Measurements from ENCODE around the gene HM13. TPM values are rescaled to one million over a fixed set of nuclear protein-coding genes. Genes with fewer than 3 reads are reported as not detected.

The HM13 gene
- total and polyA plus RNA-seq, 2 of the 13 experiments (the other 11 are each of a cell fraction or from before 2014, with no cell fraction given) = 118 to 243 TPM

DNA sequence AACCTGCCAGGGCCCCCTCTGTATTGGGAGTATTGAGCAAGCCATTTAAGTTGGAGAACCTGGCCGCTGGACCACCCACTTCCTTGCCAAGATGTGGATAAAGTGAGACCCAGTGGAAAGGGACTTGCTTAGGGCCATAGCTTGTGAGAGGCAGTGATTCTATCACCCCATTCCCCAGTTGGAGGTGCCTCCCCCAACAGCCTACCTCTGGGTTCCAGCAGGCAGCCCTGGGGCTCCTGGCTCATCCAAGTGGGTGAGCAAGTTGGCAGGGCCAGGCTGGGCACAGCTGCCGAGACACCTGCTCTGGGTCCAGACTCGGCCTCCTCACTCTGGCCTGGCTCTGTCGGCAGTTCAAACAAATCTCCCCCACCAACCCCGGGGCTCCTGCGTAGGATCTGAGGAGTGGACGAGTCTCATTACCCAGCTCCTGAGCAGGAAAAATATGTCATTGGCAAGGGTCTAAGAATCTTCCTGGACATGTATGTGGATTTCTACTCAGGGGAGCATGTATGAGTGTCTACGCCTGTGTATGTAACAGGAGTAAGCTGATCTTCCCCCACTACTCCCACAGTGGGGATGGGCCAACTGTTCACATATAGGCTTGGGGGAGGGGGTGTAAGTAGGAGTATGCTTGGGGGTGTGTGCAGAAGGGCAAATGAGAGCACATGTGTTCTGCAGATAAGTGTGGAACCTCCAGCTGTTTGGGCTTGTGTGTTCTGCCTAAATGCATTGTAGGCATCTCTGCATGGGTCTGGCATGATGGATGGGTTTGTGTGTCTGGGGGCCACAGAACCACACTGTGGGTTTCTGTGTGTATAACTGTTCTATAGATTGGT, 92.8 kb downstream of the HM13 start (continued):
- TF ChIP-seq, protein P1, sequence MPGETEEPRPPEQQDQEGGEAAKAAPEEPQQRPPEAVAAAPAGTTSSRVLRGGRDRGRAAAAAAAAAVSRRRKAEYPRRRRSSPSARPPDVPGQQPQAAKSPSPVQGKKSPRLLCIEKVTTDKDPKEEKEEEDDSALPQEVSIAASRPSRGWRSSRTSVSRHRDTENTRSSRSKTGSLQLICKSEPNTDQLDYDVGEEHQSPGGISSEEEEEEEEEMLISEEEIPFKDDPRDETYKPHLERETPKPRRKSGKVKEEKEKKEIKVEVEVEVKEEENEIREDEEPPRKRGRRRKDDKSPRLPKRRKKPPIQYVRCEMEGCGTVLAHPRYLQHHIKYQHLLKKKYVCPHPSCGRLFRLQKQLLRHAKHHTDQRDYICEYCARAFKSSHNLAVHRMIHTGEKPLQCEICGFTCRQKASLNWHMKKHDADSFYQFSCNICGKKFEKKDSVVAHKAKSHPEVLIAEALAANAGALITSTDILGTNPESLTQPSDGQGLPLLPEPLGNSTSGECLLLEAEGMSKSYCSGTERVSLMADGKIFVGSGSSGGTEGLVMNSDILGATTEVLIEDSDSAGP (CRISPR knock-in tag; IDR thresholded peaks at IDR 0.05; ENCODE audit: borderline replicate concordance) = peak; percentile 87
- TF ChIP-seq ZNF878 (CRISPR knock-in tag; IDR thresholded peaks at IDR 0.05) (peak; percentile 86), ZNF781 (CRISPR knock-in tag; IDR thresholded peaks at IDR 0.05; ENCODE audit: borderline replicate concordance, not compliant biosample characterization) (peak; percentile 25), ZNF737 (CRISPR knock-in tag; IDR thresholded peaks at IDR 0.05; ENCODE audit: borderline replicate concordance) (no peak), TCF7L2 (IDR thresholded peaks at IDR 0.05; ENCODE audit: low read depth, low read length) (no peak), NFKBIZ (CRISPR knock-in tag; IDR thresholded peaks at IDR 0.05) (peak; percentile 35; the same call in 1 of the 2 replicates), NBN (conservative IDR thresholded peaks at IDR 0.05) (no peak), ZNF33A (CRISPR knock-in tag; IDR thresholded peaks at IDR 0.05; ENCODE audit: borderline replicate concordance) (no peak), PHF8 (CRISPR knock-in tag; IDR thresholded peaks at IDR 0.05) (peak; percentile 59), ZNF790 (CRISPR knock-in tag; IDR thresholded peaks at IDR 0.05; ENCODE audit: borderline replicate concordance) (peak; percentile 92), SRSF1 (optimal IDR thresholded peaks at IDR 0.05; ENCODE audit: low read depth, low read length) (peak; percentile 43), MAFF (IDR thresholded peaks at IDR 0.05; ENCODE audit: low read depth, low read length) (peak; percentile 0; the same call in 1 of the 2 replicates), ESRRA (CRISPR knock-in tag; IDR thresholded peaks at IDR 0.05; ENCODE audit: low read depth) (no peak; the same call in 1 of the 2 replicates), DNMT3B (CRISPR knock-in tag; conservative IDR thresholded peaks at IDR 0.05) (peak; percentile 24; the same call in 1 of the 2 replicates), JUNB (CRISPR knock-in tag; IDR thresholded peaks at IDR 0.05; ENCODE audit: borderline replicate concordance) (no peak), ETV6 (CRISPR knock-in tag; conservative IDR thresholded peaks at IDR 0.05) (no peak)
- TF ChIP-seq, protein P2, sequence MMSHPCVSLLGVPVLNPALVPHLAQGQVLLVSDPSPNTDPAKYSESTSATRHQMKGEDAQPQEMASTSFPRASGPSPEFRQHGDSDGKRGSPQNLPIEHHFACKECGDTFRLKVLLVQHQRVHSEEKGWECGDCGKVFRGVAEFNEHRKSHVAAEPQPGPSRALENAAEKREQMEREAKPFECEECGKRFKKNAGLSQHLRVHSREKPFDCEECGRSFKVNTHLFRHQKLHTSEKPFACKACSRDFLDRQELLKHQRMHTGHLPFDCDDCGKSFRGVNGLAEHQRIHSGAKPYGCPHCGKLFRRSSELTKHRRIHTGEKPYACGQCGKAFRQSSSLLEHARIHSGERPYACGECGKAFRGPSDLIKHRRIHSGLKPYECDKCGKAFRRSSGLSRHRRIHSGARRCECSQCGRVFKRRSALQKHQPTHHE (CRISPR knock-in tag; IDR thresholded peaks at IDR 0.05; ENCODE audit: borderline replicate concordance) = peak; percentile 11; the same call in 1 of the 2 replicates
- TF ChIP-seq, protein P3, sequence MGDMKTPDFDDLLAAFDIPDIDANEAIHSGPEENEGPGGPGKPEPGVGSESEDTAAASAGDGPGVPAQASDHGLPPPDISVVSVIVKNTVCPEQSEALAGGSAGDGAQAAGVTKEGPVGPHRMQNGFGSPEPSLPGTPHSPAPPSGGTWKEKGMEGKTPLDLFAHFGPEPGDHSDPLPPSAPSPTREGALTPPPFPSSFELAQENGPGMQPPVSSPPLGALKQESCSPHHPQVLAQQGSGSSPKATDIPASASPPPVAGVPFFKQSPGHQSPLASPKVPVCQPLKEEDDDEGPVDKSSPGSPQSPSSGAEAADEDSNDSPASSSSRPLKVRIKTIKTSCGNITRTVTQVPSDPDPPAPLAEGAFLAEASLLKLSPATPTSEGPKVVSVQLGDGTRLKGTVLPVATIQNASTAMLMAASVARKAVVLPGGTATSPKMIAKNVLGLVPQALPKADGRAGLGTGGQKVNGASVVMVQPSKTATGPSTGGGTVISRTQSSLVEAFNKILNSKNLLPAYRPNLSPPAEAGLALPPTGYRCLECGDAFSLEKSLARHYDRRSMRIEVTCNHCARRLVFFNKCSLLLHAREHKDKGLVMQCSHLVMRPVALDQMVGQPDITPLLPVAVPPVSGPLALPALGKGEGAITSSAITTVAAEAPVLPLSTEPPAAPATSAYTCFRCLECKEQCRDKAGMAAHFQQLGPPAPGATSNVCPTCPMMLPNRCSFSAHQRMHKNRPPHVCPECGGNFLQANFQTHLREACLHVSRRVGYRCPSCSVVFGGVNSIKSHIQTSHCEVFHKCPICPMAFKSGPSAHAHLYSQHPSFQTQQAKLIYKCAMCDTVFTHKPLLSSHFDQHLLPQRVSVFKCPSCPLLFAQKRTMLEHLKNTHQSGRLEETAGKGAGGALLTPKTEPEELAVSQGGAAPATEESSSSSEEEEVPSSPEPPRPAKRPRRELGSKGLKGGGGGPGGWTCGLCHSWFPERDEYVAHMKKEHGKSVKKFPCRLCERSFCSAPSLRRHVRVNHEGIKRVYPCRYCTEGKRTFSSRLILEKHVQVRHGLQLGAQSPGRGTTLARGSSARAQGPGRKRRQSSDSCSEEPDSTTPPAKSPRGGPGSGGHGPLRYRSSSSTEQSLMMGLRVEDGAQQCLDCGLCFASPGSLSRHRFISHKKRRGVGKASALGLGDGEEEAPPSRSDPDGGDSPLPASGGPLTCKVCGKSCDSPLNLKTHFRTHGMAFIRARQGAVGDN (CRISPR knock-in tag; IDR thresholded peaks at IDR 0.05) = peak; percentile 91
- TF ChIP-seq, protein P4, sequence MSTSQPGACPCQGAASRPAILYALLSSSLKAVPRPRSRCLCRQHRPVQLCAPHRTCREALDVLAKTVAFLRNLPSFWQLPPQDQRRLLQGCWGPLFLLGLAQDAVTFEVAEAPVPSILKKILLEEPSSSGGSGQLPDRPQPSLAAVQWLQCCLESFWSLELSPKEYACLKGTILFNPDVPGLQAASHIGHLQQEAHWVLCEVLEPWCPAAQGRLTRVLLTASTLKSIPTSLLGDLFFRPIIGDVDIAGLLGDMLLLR (CRISPR knock-in tag; IDR thresholded peaks at IDR 0.05) = peak; percentile 89
- TF ChIP-seq, protein P5, sequence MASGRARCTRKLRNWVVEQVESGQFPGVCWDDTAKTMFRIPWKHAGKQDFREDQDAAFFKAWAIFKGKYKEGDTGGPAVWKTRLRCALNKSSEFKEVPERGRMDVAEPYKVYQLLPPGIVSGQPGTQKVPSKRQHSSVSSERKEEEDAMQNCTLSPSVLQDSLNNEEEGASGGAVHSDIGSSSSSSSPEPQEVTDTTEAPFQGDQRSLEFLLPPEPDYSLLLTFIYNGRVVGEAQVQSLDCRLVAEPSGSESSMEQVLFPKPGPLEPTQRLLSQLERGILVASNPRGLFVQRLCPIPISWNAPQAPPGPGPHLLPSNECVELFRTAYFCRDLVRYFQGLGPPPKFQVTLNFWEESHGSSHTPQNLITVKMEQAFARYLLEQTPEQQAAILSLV (CRISPR knock-in tag; IDR thresholded peaks at IDR 0.05; ENCODE audit: borderline replicate concordance) = peak; percentile 72; the same call in 1 of the 2 replicates

Measured in HepG2 (cell line).